Measurements from ENCODE around the gene WWOX. TPM values are rescaled to one million over a fixed set of nuclear protein-coding genes. Genes with fewer than 3 reads are reported as not detected.

The WWOX gene
- total and polyA plus RNA-seq, 2 of the 13 experiments (the other 11 are each of a cell fraction or from before 2014, with no cell fraction given), result 9.1 to 37.4 TPM

DNA sequence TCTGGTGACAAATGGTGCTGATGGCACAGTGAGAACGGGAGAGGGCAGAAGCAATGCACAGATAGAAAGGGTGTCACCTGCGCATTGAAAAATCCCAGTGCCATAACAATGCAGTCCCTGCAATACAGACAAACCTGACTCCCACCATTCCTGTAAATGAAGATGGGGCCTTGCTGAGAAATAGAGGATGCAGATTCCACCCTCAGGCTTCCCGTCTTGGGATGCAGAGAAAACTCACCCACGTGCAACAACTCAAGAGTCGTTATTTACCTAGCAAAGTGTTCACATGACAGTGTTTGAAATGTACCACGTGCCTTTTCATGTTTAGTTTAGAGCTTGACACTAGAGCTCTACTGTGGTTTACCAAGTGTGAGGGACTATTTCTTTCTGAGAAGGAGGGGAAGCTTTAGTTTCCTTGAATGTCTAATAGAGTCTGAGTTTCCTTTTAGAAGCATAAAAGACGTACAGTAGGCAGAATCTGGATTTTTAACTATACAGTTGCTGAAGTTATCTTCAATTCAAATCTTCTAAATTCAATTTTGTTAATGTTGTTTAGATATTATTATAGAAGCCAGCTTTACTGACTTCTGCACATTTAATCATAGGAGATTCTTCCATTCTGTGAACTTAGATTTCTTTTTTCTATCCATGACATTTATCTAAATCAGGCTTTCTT is 35.6 kb downstream of the WWOX start (continued):
- TF ChIP-seq CBX2 (IDR thresholded peaks at IDR 0.05; ENCODE audit: low read depth, low read length) (no peak), CBX2 (CRISPR knock-in tag; IDR thresholded peaks at IDR 0.05; ENCODE audit: low read depth) (no peak), ZNF792 (CRISPR knock-in tag; IDR thresholded peaks at IDR 0.05) (no peak), NFKBIZ (CRISPR knock-in tag; IDR thresholded peaks at IDR 0.05) (0 out of 2 replicates have a peak, but pooled peaks have one; percentile 41), ZNF75D (CRISPR knock-in tag; IDR thresholded peaks at IDR 0.05; ENCODE audit: borderline replicate concordance) (no peak), PAF1 (CRISPR knock-in tag; IDR thresholded peaks at IDR 0.05) (no peak), IKZF4 (CRISPR knock-in tag; IDR thresholded peaks at IDR 0.05; ENCODE audit: borderline replicate concordance, low read depth, not compliant biosample characterization) (no peak), NCOA5 (CRISPR knock-in tag; IDR thresholded peaks at IDR 0.05) (no peak), JDP2 (CRISPR knock-in tag; IDR thresholded peaks at IDR 0.05; ENCODE audit: borderline replicate concordance) (no peak), ZNF670 (CRISPR knock-in tag; IDR thresholded peaks at IDR 0.05; ENCODE audit: borderline replicate concordance) (no peak; the same call in 1 of the 2 replicates), ZNF143 (CRISPR knock-in tag; IDR thresholded peaks at IDR 0.05) (no peak), ATF6 (CRISPR knock-in tag; conservative IDR thresholded peaks at IDR 0.05) (no peak), ZNF639 (CRISPR knock-in tag; conservative IDR thresholded peaks at IDR 0.05) (no peak), ZNF17 (CRISPR knock-in tag; IDR thresholded peaks at IDR 0.05) (no peak), ZNF253 (CRISPR knock-in tag; IDR thresholded peaks at IDR 0.05; ENCODE audit: borderline replicate concordance) (0 out of 2 replicates have a peak, but pooled peaks have one; percentile 50), NFE2 (CRISPR knock-in tag; IDR thresholded peaks at IDR 0.05) (no peak)
- TF ChIP-seq, protein P1, sequence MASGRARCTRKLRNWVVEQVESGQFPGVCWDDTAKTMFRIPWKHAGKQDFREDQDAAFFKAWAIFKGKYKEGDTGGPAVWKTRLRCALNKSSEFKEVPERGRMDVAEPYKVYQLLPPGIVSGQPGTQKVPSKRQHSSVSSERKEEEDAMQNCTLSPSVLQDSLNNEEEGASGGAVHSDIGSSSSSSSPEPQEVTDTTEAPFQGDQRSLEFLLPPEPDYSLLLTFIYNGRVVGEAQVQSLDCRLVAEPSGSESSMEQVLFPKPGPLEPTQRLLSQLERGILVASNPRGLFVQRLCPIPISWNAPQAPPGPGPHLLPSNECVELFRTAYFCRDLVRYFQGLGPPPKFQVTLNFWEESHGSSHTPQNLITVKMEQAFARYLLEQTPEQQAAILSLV (CRISPR knock-in tag; IDR thresholded peaks at IDR 0.05; ENCODE audit: borderline replicate concordance), result no peak
- TF ChIP-seq, protein P2, sequence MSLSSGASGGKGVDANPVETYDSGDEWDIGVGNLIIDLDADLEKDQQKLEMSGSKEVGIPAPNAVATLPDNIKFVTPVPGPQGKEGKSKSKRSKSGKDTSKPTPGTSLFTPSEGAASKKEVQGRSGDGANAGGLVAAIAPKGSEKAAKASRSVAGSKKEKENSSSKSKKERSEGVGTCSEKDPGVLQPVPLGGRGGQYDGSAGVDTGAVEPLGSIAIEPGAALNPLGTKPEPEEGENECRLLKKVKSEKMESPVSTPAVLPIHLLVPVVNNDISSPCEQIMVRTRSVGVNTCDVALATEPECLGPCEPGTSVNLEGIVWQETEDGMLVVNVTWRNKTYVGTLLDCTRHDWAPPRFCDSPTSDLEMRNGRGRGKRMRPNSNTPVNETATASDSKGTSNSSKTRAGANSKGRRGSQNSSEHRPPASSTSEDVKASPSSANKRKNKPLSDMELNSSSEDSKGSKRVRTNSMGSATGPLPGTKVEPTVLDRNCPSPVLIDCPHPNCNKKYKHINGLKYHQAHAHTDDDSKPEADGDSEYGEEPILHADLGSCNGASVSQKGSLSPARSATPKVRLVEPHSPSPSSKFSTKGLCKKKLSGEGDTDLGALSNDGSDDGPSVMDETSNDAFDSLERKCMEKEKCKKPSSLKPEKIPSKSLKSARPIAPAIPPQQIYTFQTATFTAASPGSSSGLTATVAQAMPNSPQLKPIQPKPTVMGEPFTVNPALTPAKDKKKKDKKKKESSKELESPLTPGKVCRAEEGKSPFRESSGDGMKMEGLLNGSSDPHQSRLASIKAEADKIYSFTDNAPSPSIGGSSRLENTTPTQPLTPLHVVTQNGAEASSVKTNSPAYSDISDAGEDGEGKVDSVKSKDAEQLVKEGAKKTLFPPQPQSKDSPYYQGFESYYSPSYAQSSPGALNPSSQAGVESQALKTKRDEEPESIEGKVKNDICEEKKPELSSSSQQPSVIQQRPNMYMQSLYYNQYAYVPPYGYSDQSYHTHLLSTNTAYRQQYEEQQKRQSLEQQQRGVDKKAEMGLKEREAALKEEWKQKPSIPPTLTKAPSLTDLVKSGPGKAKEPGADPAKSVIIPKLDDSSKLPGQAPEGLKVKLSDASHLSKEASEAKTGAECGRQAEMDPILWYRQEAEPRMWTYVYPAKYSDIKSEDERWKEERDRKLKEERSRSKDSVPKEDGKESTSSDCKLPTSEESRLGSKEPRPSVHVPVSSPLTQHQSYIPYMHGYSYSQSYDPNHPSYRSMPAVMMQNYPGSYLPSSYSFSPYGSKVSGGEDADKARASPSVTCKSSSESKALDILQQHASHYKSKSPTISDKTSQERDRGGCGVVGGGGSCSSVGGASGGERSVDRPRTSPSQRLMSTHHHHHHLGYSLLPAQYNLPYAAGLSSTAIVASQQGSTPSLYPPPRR (CRISPR knock-in tag; IDR thresholded peaks at IDR 0.05; ENCODE audit: borderline replicate concordance), result no peak; the same call in 1 of the 2 replicates
- TF ChIP-seq, protein P3, sequence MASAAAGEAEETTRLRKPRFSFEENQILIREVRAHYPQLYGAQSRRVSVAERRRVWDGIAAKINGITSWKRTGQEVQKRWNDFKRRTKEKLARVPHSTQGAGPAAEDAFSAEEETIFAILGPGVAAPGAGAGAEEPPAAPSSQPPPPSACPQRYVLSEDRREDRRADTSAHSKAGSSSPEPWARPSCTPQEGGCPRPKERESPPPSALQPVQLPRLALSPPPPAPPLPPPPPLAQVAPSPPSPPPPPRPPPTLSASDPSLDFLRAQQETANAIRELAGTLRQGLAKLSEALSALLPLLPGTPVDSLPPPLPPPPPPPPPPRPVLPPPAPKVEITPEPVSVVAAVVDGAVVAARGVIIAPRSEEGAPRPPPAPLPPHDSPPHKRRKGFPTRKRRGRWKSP (CRISPR knock-in tag; IDR thresholded peaks at IDR 0.05), result 0 out of 2 replicates have a peak, but pooled peaks have one; percentile 34
